PC-9 (cell line): ENCODE results near the gene SPDYC. TPM values are rescaled to one million over a fixed set of nuclear protein-coding genes. Genes with fewer than 3 reads are reported as not detected.

Experiments used
- BruUV-seq: library from RNA; stranded (reverse); fragments of 400-500 nt; replicated peaks from 2 replicates; lab custom pipeline; 2021; lab: Mats Ljungman, UMichigan
- CTCF ChIA-PET: fragments of 300-600 bp; sonication (Branson Sonifier 250); formaldehyde crosslinking; loops from one replicate; lab custom pipeline; 2022; ENCODE audit warnings: antibody characterized with exemption; lab: Charles Lee
- POLR2A ChIA-PET: fragments of 300-600 bp; sonication (Branson Sonifier 250); formaldehyde crosslinking; loops from one replicate; lab custom pipeline; 2022; ENCODE audit warnings: antibody characterized with exemption; ENCODE audit not compliant: unreplicated experiment; lab: Charles Lee
- DNase-seq, 2 experiments: peaks; one replicate each; pipeline versions ENCODE4 v3.0.0 to v3.0.0-alpha.2; 2015 to 2022; ENCODE audit warnings: mixed read lengths in 1 of 2
- H2AFZ ChIP-seq: fragments of 200-600 bp; sonication (generic); 2 replicates; pipeline ENCODE4 v1.8.1; 2017; ENCODE audit warnings: antibody characterized with exemption
- H3F3A ChIP-seq: fragments of 200-600 bp; sonication (generic); 2 replicates; pipeline ENCODE4 v1.8.1; 2017; ENCODE audit warnings: antibody characterized with exemption, mild to moderate bottlenecking, low read depth; ENCODE audit not compliant: insufficient read depth
- H3K27ac ChIP-seq: fragments of 200-600 bp; sonication (generic); 2 replicates; pipeline ENCODE4 v1.6.1; 2016; ENCODE audit warnings: mixed run types
- H3K27me3 ChIP-seq: fragments of 200-600 bp; sonication (generic); 2 replicates; pipeline ENCODE4 v1.6.1; 2016; ENCODE audit warnings: low read depth, mixed run types; ENCODE audit not compliant: insufficient read depth
- H3K36me3 ChIP-seq: fragments of 200-600 bp; sonication (generic); 2 replicates; pipeline ENCODE4 v1.6.1; 2016; ENCODE audit warnings: low read depth, mixed run types
- H3K4me1 ChIP-seq: fragments of 200-600 bp; sonication (generic); replicated peaks from 2 replicates; pipeline ENCODE4 v1.6.1; 2016; ENCODE audit warnings: mixed run types; ENCODE audit not compliant: insufficient read depth
- H3K4me2 ChIP-seq: fragments of 200-600 bp; sonication (generic); 2 replicates; pipeline ENCODE4 v1.6.1; 2017; ENCODE audit warnings: mixed run types
- H3K4me3 ChIP-seq: fragments of 200-600 bp; sonication (generic); 2 replicates; pipeline ENCODE4 v1.6.1; 2016; ENCODE audit warnings: mixed run types
- H3K79me2 ChIP-seq: fragments of 200-600 bp; sonication (generic); 2 replicates; pipeline ENCODE4 v1.6.1; 2017; ENCODE audit warnings: low read depth, mixed run types
- H3K9me2 ChIP-seq: fragments of 200-600 bp; sonication (generic); 2 replicates; pipeline ENCODE4 v1.8.1; 2017; ENCODE audit warnings: mild to moderate bottlenecking; ENCODE audit not compliant: insufficient read depth
- H3K9me3 ChIP-seq: fragments of 200-600 bp; sonication (generic); 2 replicates; pipeline ENCODE4 v1.8.1; 2016; ENCODE audit warnings: low read depth; ENCODE audit not compliant: insufficient read depth
- H4K20me1 ChIP-seq: fragments of 200-600 bp; sonication (generic); 2 replicates; pipeline ENCODE4 v1.8.1; 2017; ENCODE audit not compliant: insufficient read depth
- EZH2 ChIP-seq: fragments of 200-600 bp; sonication (generic); IDR thresholded peaks from 2 replicates; pipeline ENCODE4 v1.8.0; 2017; ENCODE audit warnings: antibody characterized with exemption, low read depth
- intact Hi-C: fragments of 100-400 bp; cut with micrococcal nuclease; formaldehyde crosslinking; loops from one replicate; pipeline ENCODE4 v1.10.0; 2022; ENCODE audit not compliant: unreplicated experiment
- total RNA-seq: library from RNA; stranded (reverse); gene quantifications from 2 replicates; pipeline ENCODE4 v1.2.3, GENCODE V29; 2021
- TF ChIP-seq, protein P1 (sequence below): fragments of 200-600 bp; sonication (generic); conservative IDR thresholded peaks from 2 replicates; pipeline ENCODE4 v1.6.1; 2017; ENCODE audit warnings: mixed run types, antibody characterized with exemption, mild to moderate bottlenecking, moderate library complexity

The SPDYC gene
- total RNA-seq, 1 experiment from 2014 or later: not detected

DNA sequence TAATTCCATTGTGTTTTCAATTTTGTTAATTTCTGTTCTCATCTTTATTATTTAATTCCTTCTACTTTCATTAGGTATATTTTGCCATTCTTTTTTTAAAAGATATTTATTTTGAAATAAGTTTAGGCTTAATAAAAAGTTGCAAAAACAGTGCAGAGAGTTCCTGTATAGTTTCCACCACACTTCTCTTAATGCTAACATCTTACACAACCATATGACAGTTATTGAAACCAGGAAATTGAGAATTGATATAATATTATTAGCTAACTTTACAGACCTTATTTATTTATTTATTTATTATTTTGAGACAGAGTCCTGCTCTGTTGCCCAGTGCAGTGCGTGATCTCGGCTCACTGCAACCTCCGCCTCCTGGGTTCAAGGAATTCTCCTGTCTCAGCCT lies 13.8 kb upstream of the SPDYC start:
- no peaks in the 10 kb centered on the region for H3K9me3 ChIP-seq
- no TSS peak for BruUV-seq
- no peak overlapping the region for H3K27ac ChIP-seq
- ChIA-PET CTCF (no interaction called here), POLR2A (no interaction called here)
- no peaks in the 10 kb centered on the region for H3K79me2 ChIP-seq
- no peak overlapping the region for H3K4me2 ChIP-seq
- DNase-seq: no peak
- no peaks in the 10 kb centered on the region for H3K27me3 ChIP-seq
- intact Hi-C loops: no loop called here
- no peak overlapping the region for H3K4me3 ChIP-seq
- peaks cover 35% of the 10 kb centered on the region for H3F3A ChIP-seq
- no peaks in the 10 kb centered on the region for H3K36me3 ChIP-seq
- no peaks in the 10 kb centered on the region for H3K9me2 ChIP-seq
- H2AFZ ChIP-seq: no peak overlapping the region
- H3K4me1 ChIP-seq: peaks cover 23% of the 10 kb centered on the region
- TF ChIP-seq, protein P1, sequence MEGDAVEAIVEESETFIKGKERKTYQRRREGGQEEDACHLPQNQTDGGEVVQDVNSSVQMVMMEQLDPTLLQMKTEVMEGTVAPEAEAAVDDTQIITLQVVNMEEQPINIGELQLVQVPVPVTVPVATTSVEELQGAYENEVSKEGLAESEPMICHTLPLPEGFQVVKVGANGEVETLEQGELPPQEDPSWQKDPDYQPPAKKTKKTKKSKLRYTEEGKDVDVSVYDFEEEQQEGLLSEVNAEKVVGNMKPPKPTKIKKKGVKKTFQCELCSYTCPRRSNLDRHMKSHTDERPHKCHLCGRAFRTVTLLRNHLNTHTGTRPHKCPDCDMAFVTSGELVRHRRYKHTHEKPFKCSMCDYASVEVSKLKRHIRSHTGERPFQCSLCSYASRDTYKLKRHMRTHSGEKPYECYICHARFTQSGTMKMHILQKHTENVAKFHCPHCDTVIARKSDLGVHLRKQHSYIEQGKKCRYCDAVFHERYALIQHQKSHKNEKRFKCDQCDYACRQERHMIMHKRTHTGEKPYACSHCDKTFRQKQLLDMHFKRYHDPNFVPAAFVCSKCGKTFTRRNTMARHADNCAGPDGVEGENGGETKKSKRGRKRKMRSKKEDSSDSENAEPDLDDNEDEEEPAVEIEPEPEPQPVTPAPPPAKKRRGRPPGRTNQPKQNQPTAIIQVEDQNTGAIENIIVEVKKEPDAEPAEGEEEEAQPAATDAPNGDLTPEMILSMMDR: no peak
- no peak for TF ChIP-seq EZH2
- H4K20me1 ChIP-seq: no peaks in the 10 kb centered on the region

DNA sequence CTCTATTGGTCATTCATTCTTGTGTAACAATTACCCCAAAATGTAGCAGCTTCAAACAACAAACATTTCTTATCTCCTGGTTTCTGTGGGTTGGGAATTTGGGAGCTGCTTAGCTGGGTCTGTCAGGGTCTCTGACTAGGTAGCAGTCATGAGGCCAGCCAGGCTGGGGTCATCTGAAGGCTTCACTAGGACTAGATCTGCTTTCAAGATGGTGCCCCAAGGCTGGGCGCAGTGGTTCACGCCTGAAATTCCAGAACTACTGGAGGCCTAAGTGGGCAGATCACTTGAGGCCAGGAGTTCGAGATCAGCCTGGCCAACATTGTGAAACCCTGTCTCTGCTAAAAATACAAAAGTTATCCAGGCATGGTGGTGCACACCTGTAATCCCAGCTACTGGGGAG lies 13.1 kb upstream of the SPDYC start:
- Histone ChIP-seq H2AFZ (no peak overlapping the region), H3K36me3 (no peaks in the 10 kb centered on the region), H3K9me3 (no peaks in the 10 kb centered on the region), H3K4me3 (no peak overlapping the region), H3K27ac (no peak overlapping the region), H3K79me2 (no peaks in the 10 kb centered on the region), H3K9me2 (no peaks in the 10 kb centered on the region), H3K27me3 (no peaks in the 10 kb centered on the region), H3F3A (peaks cover 28% of the 10 kb centered on the region), H3K4me1 (peaks cover 16% of the 10 kb centered on the region), H4K20me1 (no peaks in the 10 kb centered on the region), H3K4me2 (no peak overlapping the region)
- intact Hi-C loops: no loop called here
- no TSS peak for BruUV-seq
- TF ChIP-seq, protein P1: no peak
- TF ChIP-seq EZH2: no peak
- no peak for DNase-seq
- POLR2A ChIA-PET: interaction anchor here (0.5 to 0.6 kb wide), 2 partner anchors 40 to 98 kb away, joined by 3 to 6 read pairs; partner anchors contain the start of gene ZNHIT2
- CTCF ChIA-PET: no interaction called here

DNA sequence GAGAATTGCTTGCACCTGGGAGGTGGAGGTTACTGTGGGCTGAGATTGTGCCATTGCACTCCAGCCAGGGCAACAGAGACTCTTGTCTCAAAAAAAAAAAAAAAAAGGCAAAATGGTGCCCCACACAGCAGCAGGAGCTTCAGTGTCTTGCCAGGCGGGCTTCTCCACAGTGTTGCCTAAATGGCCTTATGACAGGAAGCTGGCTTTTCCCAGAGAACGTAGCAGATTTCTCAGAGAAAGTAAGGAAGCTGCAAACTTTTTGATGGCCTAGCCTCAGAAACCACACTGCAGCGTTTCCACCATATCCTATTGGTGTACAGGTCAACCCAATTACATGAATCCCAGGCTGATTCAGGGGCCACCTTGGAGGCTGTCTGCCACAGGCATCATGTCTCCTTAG lies 12.7 kb upstream of the SPDYC start:
- Histone ChIP-seq H3K36me3 (no peaks in the 10 kb centered on the region), H3K9me3 (no peaks in the 10 kb centered on the region), H3K27me3 (no peaks in the 10 kb centered on the region), H3K79me2 (no peaks in the 10 kb centered on the region), H3K9me2 (no peaks in the 10 kb centered on the region), H3K27ac (no peak overlapping the region), H2AFZ (no peak overlapping the region), H3K4me1 (peaks cover 12% of the 10 kb centered on the region), H3K4me2 (no peak overlapping the region), H3F3A (peaks cover 24% of the 10 kb centered on the region), H4K20me1 (no peaks in the 10 kb centered on the region), H3K4me3 (no peak overlapping the region)
- CTCF ChIA-PET: interaction anchor here (0.6 kb wide), 1 partner anchor 88 kb away, joined by 4 read pairs; no protein-coding TSS in a partner anchor
- POLR2A ChIA-PET: interaction anchor here (0.5 to 0.6 kb wide), 2 partner anchors 40 to 97 kb away, joined by 3 to 6 read pairs; partner anchors contain the start of gene ZNHIT2
- intact Hi-C loops: no loop called here
- BruUV-seq: no TSS peak
- TF ChIP-seq, protein P1: no peak
- TF ChIP-seq EZH2: no peak
- DNase-seq: no peak
